Measurements from ENCODE around the gene F7. TPM values are rescaled to one million over a fixed set of nuclear protein-coding genes. Genes with fewer than 3 reads are reported as not detected.
"Not testable (repeated sequence)": the region's sequence is repeated elsewhere in the genome, so short reads cannot be mapped to it uniquely, and the experiment has no call there.

The F7 gene
- total and polyA plus RNA-seq, 5 donors from 2014 or later: not detected

- no peaks in the 10 kb centered on the region for H3K36me3 Mint-ChIP-seq
- Histone ChIP-seq H3K4me3 (ENCODE audit: low read depth, low read length) (no peak overlapping the region), H3K27me3 (ENCODE audit: control insufficient read depth, insufficient read depth, low read length) (no peaks in the 10 kb centered on the region), H3K9me3 (ENCODE audit: control insufficient read depth in 2 of 2, low read length in 2 of 2) (no peaks in the 10 kb centered on the region), H3K36me3 (ENCODE audit: control insufficient read depth, insufficient read depth, low read length) (no peaks in the 10 kb centered on the region), H3K27ac (ENCODE audit: insufficient read depth, low read length, poor library complexity, severe bottlenecking) (no peak overlapping the region), H3K4me1 (ENCODE audit: control insufficient read depth, insufficient read depth, low read length, poor library complexity, severe bottlenecking) (peaks cover 13% of the 10 kb centered on the region)
- no peak for DNase-seq
- peaks cover 0 to 31% (median 16%) of the 10 kb centered on the region in 4 donors for H3K4me1 Mint-ChIP-seq
- no peak for ATAC-seq (ENCODE audit: low read depth in 2 of 2)
- no peak overlapping the region for H3K4me3 Mint-ChIP-seq
- H3K27ac Mint-ChIP-seq: no peak overlapping the region
- H3K27me3 Mint-ChIP-seq: no peaks in the 10 kb centered on the region
- peaks cover 0 to 5% (median 0%) of the 10 kb centered on the region in 7 donors for H3K9me3 Mint-ChIP-seq
Measured at GRCh38 chr13:113158946-113159345, 53.4 kb downstream of the F7 start.

- Mint-ChIP-seq H3K9me3 (peaks cover 0 to 5% (median 0%) of the 10 kb centered on the region in 7 donors), H3K27me3 (no peaks in the 10 kb centered on the region), H3K36me3 (no peaks in the 10 kb centered on the region), H3K27ac (no peak overlapping the region), H3K4me1 (peaks cover 0 to 36% (median 15%) of the 10 kb centered on the region in 4 donors), H3K4me3 (peak overlapping the region in 1 of 4 donors; percentile 52)
- Histone ChIP-seq H3K4me1 (ENCODE audit: control insufficient read depth, insufficient read depth, low read length, poor library complexity, severe bottlenecking) (peaks cover 13% of the 10 kb centered on the region), H3K36me3 (ENCODE audit: control insufficient read depth, insufficient read depth, low read length) (no peaks in the 10 kb centered on the region), H3K27me3 (ENCODE audit: control insufficient read depth, insufficient read depth, low read length) (no peaks in the 10 kb centered on the region), H3K27ac (ENCODE audit: insufficient read depth, low read length, poor library complexity, severe bottlenecking) (no peak overlapping the region), H3K9me3 (ENCODE audit: control insufficient read depth in 2 of 2, low read length in 2 of 2) (no peaks in the 10 kb centered on the region), H3K4me3 (ENCODE audit: low read depth, low read length) (no peak overlapping the region)
- DNase-seq (no peak), ATAC-seq (ENCODE audit: low read depth in 2 of 2) (no peak)
Measured at GRCh38 chr13:113159701-113160100, 54.1 kb downstream of the F7 start.

GRCh38 chr13:113160983-113161382, 55.4 kb downstream of the F7 start:
- Mint-ChIP-seq H3K9me3 (peaks cover 0 to 2% (median 0%) of the 10 kb centered on the region in 7 donors), H3K4me3 (peak overlapping the region in 2 of 4 donors; percentile 52 to 86), H3K27ac (peak overlapping the region in 1 of 3 donors; percentile 92), H3K4me1 (peaks cover 0 to 36% (median 17%) of the 10 kb centered on the region in 4 donors), H3K27me3 (no peaks in the 10 kb centered on the region), H3K36me3 (no peaks in the 10 kb centered on the region)
- H3K4me3 ChIP-seq (ENCODE audit: low read depth, low read length): no peak overlapping the region
- no peaks in the 10 kb centered on the region for H3K27me3 ChIP-seq (ENCODE audit: control insufficient read depth, insufficient read depth, low read length)
- no peaks in the 10 kb centered on the region for H3K36me3 ChIP-seq (ENCODE audit: control insufficient read depth, insufficient read depth, low read length)
- H3K4me1 ChIP-seq (ENCODE audit: control insufficient read depth, insufficient read depth, low read length, poor library complexity, severe bottlenecking): peaks cover 13% of the 10 kb centered on the region
- H3K9me3 ChIP-seq (ENCODE audit: control insufficient read depth in 2 of 2, low read length in 2 of 2): no peaks in the 10 kb centered on the region
- ATAC-seq (ENCODE audit: low read depth in 2 of 2) (no peak), DNase-seq (no peak)
- peak overlapping the region; percentile 5 for H3K27ac ChIP-seq (ENCODE audit: insufficient read depth, low read length, poor library complexity, severe bottlenecking)

- no peaks in the 10 kb centered on the region for H3K36me3 Mint-ChIP-seq
- Histone ChIP-seq H3K9me3 (ENCODE audit: control insufficient read depth in 2 of 2, low read length in 2 of 2) (no peaks in the 10 kb centered on the region), H3K4me3 (ENCODE audit: low read depth, low read length) (no peak overlapping the region), H3K27ac (ENCODE audit: insufficient read depth, low read length, poor library complexity, severe bottlenecking) (no peak overlapping the region), H3K36me3 (ENCODE audit: control insufficient read depth, insufficient read depth, low read length) (no peaks in the 10 kb centered on the region), H3K4me1 (ENCODE audit: control insufficient read depth, insufficient read depth, low read length, poor library complexity, severe bottlenecking) (peaks cover 13% of the 10 kb centered on the region), H3K27me3 (ENCODE audit: control insufficient read depth, insufficient read depth, low read length) (no peaks in the 10 kb centered on the region)
- no peaks in the 10 kb centered on the region for H3K27me3 Mint-ChIP-seq
- H3K4me1 Mint-ChIP-seq: peaks cover 0 to 36% (median 18%) of the 10 kb centered on the region in 4 donors
- DNase-seq: peak in 1 of 3 donors; percentile 26
- peak overlapping the region in 3 of 4 donors; percentile 47 to 86 (median 67) for H3K4me3 Mint-ChIP-seq
- no peak for ATAC-seq (ENCODE audit: low read depth in 2 of 2)
- peaks cover 0 to 2% (median 0%) of the 10 kb centered on the region in 7 donors for H3K9me3 Mint-ChIP-seq
- peak overlapping the region in 1 of 3 donors; percentile 92 for H3K27ac Mint-ChIP-seq
Measured at GRCh38 chr13:113161433-113161832, 55.8 kb downstream of the F7 start.

- not testable (repeated sequence) for H3K27me3 ChIP-seq (ENCODE audit: control insufficient read depth, insufficient read depth, low read length); H3K27ac Mint-ChIP-seq; H3K36me3 ChIP-seq (ENCODE audit: control insufficient read depth, insufficient read depth, low read length); ATAC-seq (ENCODE audit: low read depth in 2 of 2); H3K9me3 ChIP-seq (ENCODE audit: control insufficient read depth in 2 of 2, low read length in 2 of 2); H3K27ac ChIP-seq (ENCODE audit: insufficient read depth, low read length, poor library complexity, severe bottlenecking); H3K4me3 ChIP-seq (ENCODE audit: low read depth, low read length); H3K27me3 Mint-ChIP-seq; H3K9me3 Mint-ChIP-seq; H3K4me3 Mint-ChIP-seq; H3K36me3 Mint-ChIP-seq
- peaks cover 13% of the 10 kb centered on the region for H3K4me1 ChIP-seq (ENCODE audit: control insufficient read depth, insufficient read depth, low read length, poor library complexity, severe bottlenecking)
- DNase-seq: peak in 1 of 3 donors; percentile 22
- peaks cover 0 to 36% (median 18%) of the 10 kb centered on the region in 4 donors for H3K4me1 Mint-ChIP-seq
Measured at GRCh38 chr13:113161975-113162374, 56.4 kb downstream of the F7 start.

- Histone ChIP-seq H3K27me3 (ENCODE audit: control insufficient read depth, insufficient read depth, low read length) (no peaks in the 10 kb centered on the region), H3K4me1 (ENCODE audit: control insufficient read depth, insufficient read depth, low read length, poor library complexity, severe bottlenecking) (peaks cover 13% of the 10 kb centered on the region), H3K4me3 (ENCODE audit: low read depth, low read length) (no peak overlapping the region), H3K36me3 (ENCODE audit: control insufficient read depth, insufficient read depth, low read length) (no peaks in the 10 kb centered on the region), H3K9me3 (ENCODE audit: control insufficient read depth in 2 of 2, low read length in 2 of 2) (peaks cover 0 to 1% of the 10 kb centered on the region in 2 experiments), H3K27ac (ENCODE audit: insufficient read depth, low read length, poor library complexity, severe bottlenecking) (no peak overlapping the region)
- peak overlapping the region in 2 of 3 donors; percentile 74 to 86 for H3K27ac Mint-ChIP-seq
- H3K4me1 Mint-ChIP-seq: peaks cover 4 to 36% (median 18%) of the 10 kb centered on the region in 4 donors
- H3K27me3 Mint-ChIP-seq: no peaks in the 10 kb centered on the region
- H3K36me3 Mint-ChIP-seq: peaks cover 9% of the 10 kb centered on the region
- peak in 2 of 3 donors; percentile 30 to 37 for DNase-seq
- peaks cover 0 to 3% (median 0%) of the 10 kb centered on the region in 7 donors for H3K9me3 Mint-ChIP-seq
- ATAC-seq (ENCODE audit: low read depth in 2 of 2): peak; percentile 13 to 32
- H3K4me3 Mint-ChIP-seq: peak overlapping the region in 3 of 4 donors; percentile 41 to 52 (median 51)
Measured at GRCh38 chr13:113162783-113163685, 57.4 kb downstream of the F7 start.

GRCh38 chr13:113164492-113164891, 58.9 kb downstream of the F7 start:
- H3K4me1 ChIP-seq (ENCODE audit: control insufficient read depth, insufficient read depth, low read length, poor library complexity, severe bottlenecking): peaks cover 13% of the 10 kb centered on the region
- no peak overlapping the region for H3K4me3 ChIP-seq (ENCODE audit: low read depth, low read length)
- Mint-ChIP-seq H3K9me3 (peaks cover 0 to 7% (median 0%) of the 10 kb centered on the region in 7 donors), H3K27ac (peak overlapping the region in 2 of 3 donors; percentile 11 to 52), H3K27me3 (no peaks in the 10 kb centered on the region), H3K36me3 (peaks cover 19% of the 10 kb centered on the region), H3K4me3 (peak overlapping the region in 1 of 4 donors; percentile 73), H3K4me1 (peaks cover 4 to 35% (median 18%) of the 10 kb centered on the region in 4 donors)
- H3K36me3 ChIP-seq (ENCODE audit: control insufficient read depth, insufficient read depth, low read length): no peaks in the 10 kb centered on the region
- DNase-seq (no peak), ATAC-seq (ENCODE audit: low read depth in 2 of 2) (no peak)
- H3K27me3 ChIP-seq (ENCODE audit: control insufficient read depth, insufficient read depth, low read length): no peaks in the 10 kb centered on the region
- H3K27ac ChIP-seq (ENCODE audit: insufficient read depth, low read length, poor library complexity, severe bottlenecking): no peak overlapping the region
- peaks cover 0 to 1% of the 10 kb centered on the region in 2 experiments for H3K9me3 ChIP-seq (ENCODE audit: control insufficient read depth in 2 of 2, low read length in 2 of 2)
